KMS-11 (cell line): Measurements from ENCODE around the gene SIL1.
"Not testable (repeated sequence)": the region's sequence is repeated elsewhere in the genome, so short reads cannot be mapped to it uniquely, and the experiment has no call there.

Source experiments
- H2AFZ ChIP-seq: fragments of 200-600 bp; sonication (generic); 2 replicates; pipeline ENCODE4 v1.6.1; 2016; ENCODE audit warnings: antibody characterized with exemption, mixed run types, low read depth
- H3K27ac ChIP-seq: fragments of 200-600 bp; sonication (generic); 2 replicates; pipeline ENCODE4 v1.6.1; 2016; ENCODE audit warnings: mild to moderate bottlenecking, mixed run types
- H3K27me3 ChIP-seq: fragments of 200-600 bp; sonication (generic); 2 replicates; pipeline ENCODE4 v1.6.1; 2017; ENCODE audit warnings: mild to moderate bottlenecking, low read depth, mixed run types, moderate library complexity; ENCODE audit not compliant: insufficient read depth
- H3K36me3 ChIP-seq: fragments of 200-600 bp; sonication (generic); 2 replicates; pipeline ENCODE4 v1.6.1; 2017; ENCODE audit warnings: mild to moderate bottlenecking, mixed run types; ENCODE audit not compliant: insufficient read depth
- H3K4me1 ChIP-seq: fragments of 200-600 bp; sonication (generic); 2 replicates; pipeline ENCODE4 v1.6.1; 2016; ENCODE audit warnings: mild to moderate bottlenecking, low read depth, mixed run types; ENCODE audit not compliant: poor library complexity, severe bottlenecking
- H3K4me2 ChIP-seq: fragments of 200-600 bp; sonication (generic); 2 replicates; pipeline ENCODE4 v1.7.0; 2016; ENCODE audit warnings: mild to moderate bottlenecking, mixed run types
- H3K4me3 ChIP-seq: fragments of 200-600 bp; sonication (generic); IDR thresholded peaks from 2 replicates; pipeline ENCODE4 v1.6.1; 2017; ENCODE audit warnings: low read depth, low read length, mixed read lengths; ENCODE audit not compliant: insufficient read depth
- H3K79me2 ChIP-seq: fragments of 200-600 bp; sonication (generic); 2 replicates; pipeline ENCODE4 v1.6.1; 2016; ENCODE audit warnings: low read depth, mixed run types; ENCODE audit not compliant: insufficient read depth
- H3K9ac ChIP-seq: fragments of 200-600 bp; sonication (generic); 2 replicates; pipeline ENCODE4 v1.6.1; 2016; ENCODE audit warnings: mild to moderate bottlenecking, mixed run types
- H4K20me1 ChIP-seq: fragments of 200-600 bp; sonication (generic); 2 replicates; pipeline ENCODE4 v1.6.1; 2016; ENCODE audit warnings: mild to moderate bottlenecking, mixed run types; ENCODE audit not compliant: insufficient read depth
- CTCF ChIP-seq: fragments of 200-600 bp; sonication (generic); conservative IDR thresholded peaks from 2 replicates; pipeline ENCODE4 v1.6.1; 2017; ENCODE audit warnings: low read depth, mild to moderate bottlenecking, antibody characterized with exemption, low read length, moderate library complexity, mixed read lengths

SIL1 gene

GRCh38 chr5:139226131-139226530 lies 28.0 kb upstream of the SIL1 start:
- Histone ChIP-seq H3K4me3 (no peak overlapping the region), H3K9ac (no peak overlapping the region), H2AFZ (no peak overlapping the region), H4K20me1 (no peaks in the 10 kb centered on the region), H3K4me2 (no peak overlapping the region), H3K4me1 (no peaks in the 10 kb centered on the region), H3K36me3 (no peaks in the 10 kb centered on the region), H3K27me3 (no peaks in the 10 kb centered on the region), H3K79me2 (no peaks in the 10 kb centered on the region), H3K27ac (no peak overlapping the region)
- TF ChIP-seq CTCF = no peak

- Histone ChIP-seq H3K36me3 (no peaks in the 10 kb centered on the region), H3K4me1 (no peaks in the 10 kb centered on the region), H4K20me1 (no peaks in the 10 kb centered on the region), H2AFZ (no peak overlapping the region), H3K9ac (no peak overlapping the region), H3K4me3 (no peak overlapping the region), H3K27me3 (no peaks in the 10 kb centered on the region), H3K27ac (no peak overlapping the region), H3K79me2 (no peaks in the 10 kb centered on the region), H3K4me2 (no peak overlapping the region)
- no peak for TF ChIP-seq CTCF
These were observed 25.3 kb upstream of the SIL1 start for GRCh38 chr5:139223481-139223880.

- no peak for TF ChIP-seq CTCF
- no peak overlapping the region for H3K9ac ChIP-seq
- H3K4me2 ChIP-seq = no peak overlapping the region
- no peaks in the 10 kb centered on the region for H3K27me3 ChIP-seq
- no peaks in the 10 kb centered on the region for H3K79me2 ChIP-seq
- H3K36me3 ChIP-seq = no peaks in the 10 kb centered on the region
- H3K4me3 ChIP-seq = no peak overlapping the region
- H2AFZ ChIP-seq = no peak overlapping the region
- no peaks in the 10 kb centered on the region for H3K4me1 ChIP-seq
- H4K20me1 ChIP-seq = no peaks in the 10 kb centered on the region
- H3K27ac ChIP-seq = no peak overlapping the region
These were observed 24.2 kb upstream of the SIL1 start for GRCh38 chr5:139222346-139222745.

GRCh38 chr5:139218038-139218437 lies 19.9 kb upstream of the SIL1 start:
- not testable (repeated sequence) for H3K4me1 ChIP-seq, H3K27me3 ChIP-seq, H3K4me2 ChIP-seq, H2AFZ ChIP-seq, H3K36me3 ChIP-seq, H3K79me2 ChIP-seq, H3K27ac ChIP-seq, H3K9ac ChIP-seq, H3K4me3 ChIP-seq, H4K20me1 ChIP-seq

GRCh38 chr5:139215107-139215975 lies 17.2 kb upstream of the SIL1 start:
- no peak overlapping the region for H3K27ac ChIP-seq
- no peaks in the 10 kb centered on the region for H3K4me1 ChIP-seq
- H3K36me3 ChIP-seq = no peaks in the 10 kb centered on the region
- TF ChIP-seq CTCF = no peak
- H3K4me3 ChIP-seq = no peak overlapping the region
- no peak overlapping the region for H2AFZ ChIP-seq
- no peaks in the 10 kb centered on the region for H3K79me2 ChIP-seq
- H3K4me2 ChIP-seq = no peak overlapping the region
- H3K9ac ChIP-seq = no peak overlapping the region
- no peaks in the 10 kb centered on the region for H4K20me1 ChIP-seq
- no peaks in the 10 kb centered on the region for H3K27me3 ChIP-seq
